H1 (cell line): ENCODE results near the gene UBQLNL.

ENCODE experiments used
- BRCA1 ChIP-seq: IDR thresholded peaks from 2 replicates; pipeline ENCODE4 v1.6.1; 2012; ENCODE audit warnings: low read depth, low read length, improper control_type of control experiment
- CEBPB ChIP-seq: IDR thresholded peaks from 2 replicates; pipeline ENCODE4 v1.6.1; 2012; ENCODE audit warnings: low read depth, low read length
- CREB1 ChIP-seq: IDR thresholded peaks from 2 replicates; pipeline ENCODE4 v1.6.1; 2012; ENCODE audit warnings: inconsistent platforms
- CTCF ChIP-seq, 3 experiments: IDR thresholded peaks; 1 replicate in 2 of 3; 2 replicates in 1 of 3; pipeline versions ENCODE4 v1.5.1 to v1.6.1; 2011; ENCODE audit warnings: low read length in 3 of 3, mild to moderate bottlenecking in 3 of 3, inconsistent platforms in 2 of 3, low read depth in 1 of 3, moderate library complexity in 1 of 3; ENCODE audit not compliant: insufficient read depth in 1 of 3; ENCODE audit errors: control extremely low read depth in 1 of 3
- MAFK ChIP-seq: IDR thresholded peaks from 2 replicates; pipeline ENCODE4 v1.6.1; 2012; ENCODE audit warnings: low read depth, mild to moderate bottlenecking, improper control_type of control experiment, low read length
- NRF1 ChIP-seq: IDR thresholded peaks from 2 replicates; pipeline ENCODE4 v1.6.1; 2011; ENCODE audit warnings: mild to moderate bottlenecking, low read depth, low read length, improper control_type of control experiment
- POLR2A ChIP-seq, 2 experiments: IDR thresholded peaks; 1 replicate in 1 of 2; 2 replicates in 1 of 2; pipeline ENCODE4 v1.6.1; 2011; ENCODE audit warnings: low read depth in 2 of 2, low read length in 2 of 2, mild to moderate bottlenecking in 2 of 2; ENCODE audit errors: control extremely low read depth in 1 of 2
- POLR2AphosphoS5 ChIP-seq: IDR thresholded peaks from 2 replicates; pipeline ENCODE4 v1.6.1; 2011; ENCODE audit warnings: low read depth, low read length
- RFX5 ChIP-seq: IDR thresholded peaks from 2 replicates; pipeline ENCODE4 v1.6.1; 2011; ENCODE audit warnings: low read depth, low read length, improper control_type of control experiment, borderline replicate concordance
- SIN3A ChIP-seq, 2 experiments: IDR thresholded peaks in 1 of 2; conservative IDR thresholded peaks in 1 of 2; 2 replicates each; pipeline ENCODE4 v1.6.1; 2011 to 2012; ENCODE audit warnings: low read length in 2 of 2, improper control_type of control experiment in 1 of 2, low read depth in 1 of 2, mild to moderate bottlenecking in 1 of 2
- SUZ12 ChIP-seq: fragments of 200-600 bp; sonication (generic); IDR thresholded peaks from 2 replicates; pipeline ENCODE4 v1.6.1; 2012; ENCODE audit warnings: mild to moderate bottlenecking, inconsistent platforms, low read length, moderate library complexity, mixed read lengths
- TEAD4 ChIP-seq: IDR thresholded peaks from 2 replicates; pipeline ENCODE4 v1.6.1; 2012; ENCODE audit warnings: low read depth, low read length, inconsistent platforms, mixed read lengths
- ZNF274 ChIP-seq: IDR thresholded peaks from 2 replicates; pipeline ENCODE4 v1.7.0; 2012; ENCODE audit warnings: low read length, borderline replicate concordance; ENCODE audit errors: extremely low read depth
- TF ChIP-seq, protein P1 (sequence below): IDR thresholded peaks from 2 replicates; pipeline ENCODE4 v1.6.1; 2011; ENCODE audit warnings: low read length, improper control_type of control experiment

- no peak for TF ChIP-seq CEBPB
- no peak for TF ChIP-seq CTCF (IDR thresholded peaks at IDR 0.05; ENCODE audit: control extremely low read depth in 1 of 3, insufficient read depth in 1 of 3, low read depth in 1 of 3, low read length in 3 of 3)
- no peak for TF ChIP-seq SUZ12
- no peak for TF ChIP-seq ZNF274
- no peak for TF ChIP-seq POLR2AphosphoS5
- TF ChIP-seq RFX5, result no peak
- no peak for TF ChIP-seq SIN3A (conservative IDR thresholded peaks at IDR 0.05 in 1 of 2, IDR thresholded peaks at IDR 0.05 in 1 of 2; ENCODE audit: low read depth in 1 of 2, low read length in 2 of 2)
- TF ChIP-seq MAFK, result no peak
- TF ChIP-seq POLR2A (IDR thresholded peaks at IDR 0.05; ENCODE audit: control extremely low read depth in 1 of 2, low read depth in 2 of 2, low read length in 2 of 2), result no peak
- TF ChIP-seq, protein P1, sequence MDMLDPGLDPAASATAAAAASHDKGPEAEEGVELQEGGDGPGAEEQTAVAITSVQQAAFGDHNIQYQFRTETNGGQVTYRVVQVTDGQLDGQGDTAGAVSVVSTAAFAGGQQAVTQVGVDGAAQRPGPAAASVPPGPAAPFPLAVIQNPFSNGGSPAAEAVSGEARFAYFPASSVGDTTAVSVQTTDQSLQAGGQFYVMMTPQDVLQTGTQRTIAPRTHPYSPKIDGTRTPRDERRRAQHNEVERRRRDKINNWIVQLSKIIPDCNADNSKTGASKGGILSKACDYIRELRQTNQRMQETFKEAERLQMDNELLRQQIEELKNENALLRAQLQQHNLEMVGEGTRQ, result no peak
- no peak for TF ChIP-seq NRF1
- TF ChIP-seq CREB1, result no peak
- TF ChIP-seq BRCA1, result no peak
- TF ChIP-seq TEAD4, result no peak
Measured at GRCh38 chr11:5546457-5546856, 30.0 kb upstream of the UBQLNL start.
